Right atrium auricular region (tissue), 2 donors: Measurements from ENCODE around the gene CDR2. TPM values are rescaled to one million over a fixed set of nuclear protein-coding genes. Genes with fewer than 3 reads are reported as not detected.
"Not testable (repeated sequence)": the region's sequence is repeated elsewhere in the genome, so short reads cannot be mapped to it uniquely, and the experiment has no call there.

Experiments used
- DNase-seq: peaks from one replicate; pipeline ENCODE4 v3.0.0-alpha.2; 2019; ENCODE audit warnings: low spot score
- H3K27ac ChIP-seq, 2 donors: fragments of 200-600 bp; sonication (generic); 1 replicate in 1 of 2; 2 replicates in 1 of 2; pipeline ENCODE4 v1.5.1; 2016 to 2019
- H3K27me3 ChIP-seq, 2 donors: fragments of 200-600 bp; sonication (generic); one replicate each; pipeline versions ENCODE4 v1.5.1 to v1.6.0; 2017 to 2019
- H3K36me3 ChIP-seq: fragments of 200-600 bp; sonication (generic); one replicate; pipeline ENCODE4 v1.5.1; 2016
- H3K4me1 ChIP-seq, 2 donors: fragments of 200-600 bp; sonication (generic); one replicate each; pipeline versions ENCODE4 v1.5.1 to v1.6.0; 2017 to 2019
- H3K4me3 ChIP-seq, 2 donors: fragments of 200-600 bp; sonication (generic); 1 replicate in 1 of 2; 2 replicates in 1 of 2; pipeline ENCODE4 v1.5.1; 2017 to 2019; ENCODE audit warnings: mild to moderate bottlenecking in 1 of 2, moderate library complexity in 1 of 2
- H3K9me3 ChIP-seq, 2 donors: fragments of 200-600 bp; sonication (generic); one replicate each; pipeline ENCODE4 v1.5.1; 2019
- total RNA-seq, 2 donors: library from RNA; depleted of rRNA; stranded (reverse); fragments of >200 nt; gene quantifications; one replicate each; pipeline ENCODE4 v1.1.0, GENCODE V29; 2016
- TF ChIP-seq, protein P1 (sequence below), 2 donors: fragments of 200-600 bp; sonication (generic); IDR thresholded peaks; one replicate each; pipeline ENCODE4 v1.5.1; 2019; ENCODE audit warnings: antibody characterized with exemption in 2 of 2

Gene CDR2
- total RNA-seq, 2 donors from 2014 or later = 7.2 to 16.1 TPM

DNA sequence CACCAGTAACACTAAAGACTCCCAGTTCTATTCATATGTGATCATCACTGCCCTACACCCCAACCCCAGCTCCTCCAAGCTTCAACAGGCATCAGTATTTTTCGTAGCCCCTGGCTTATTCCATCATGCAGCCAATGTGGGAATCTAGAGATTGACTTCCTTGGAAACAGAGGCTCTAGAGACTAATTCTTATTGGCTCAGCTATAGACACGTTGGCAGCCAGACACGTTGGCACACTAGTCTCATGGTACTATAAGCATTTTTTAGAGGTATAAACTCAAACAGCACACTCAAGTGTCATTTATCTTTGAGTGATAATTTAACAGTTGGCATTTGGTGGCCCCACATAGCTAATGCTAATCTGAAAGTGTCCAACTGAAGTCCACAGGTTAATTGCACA, 44.4 kb upstream of the CDR2 start:
- Histone ChIP-seq H3K27me3 (no peaks in the 10 kb centered on the region), H3K4me1 (no peaks in the 10 kb centered on the region), H3K36me3 (peaks cover 6% of the 10 kb centered on the region), H3K27ac (no peak overlapping the region), H3K4me3 (no peak overlapping the region), H3K9me3 (no peaks in the 10 kb centered on the region)
- TF ChIP-seq, protein P1, sequence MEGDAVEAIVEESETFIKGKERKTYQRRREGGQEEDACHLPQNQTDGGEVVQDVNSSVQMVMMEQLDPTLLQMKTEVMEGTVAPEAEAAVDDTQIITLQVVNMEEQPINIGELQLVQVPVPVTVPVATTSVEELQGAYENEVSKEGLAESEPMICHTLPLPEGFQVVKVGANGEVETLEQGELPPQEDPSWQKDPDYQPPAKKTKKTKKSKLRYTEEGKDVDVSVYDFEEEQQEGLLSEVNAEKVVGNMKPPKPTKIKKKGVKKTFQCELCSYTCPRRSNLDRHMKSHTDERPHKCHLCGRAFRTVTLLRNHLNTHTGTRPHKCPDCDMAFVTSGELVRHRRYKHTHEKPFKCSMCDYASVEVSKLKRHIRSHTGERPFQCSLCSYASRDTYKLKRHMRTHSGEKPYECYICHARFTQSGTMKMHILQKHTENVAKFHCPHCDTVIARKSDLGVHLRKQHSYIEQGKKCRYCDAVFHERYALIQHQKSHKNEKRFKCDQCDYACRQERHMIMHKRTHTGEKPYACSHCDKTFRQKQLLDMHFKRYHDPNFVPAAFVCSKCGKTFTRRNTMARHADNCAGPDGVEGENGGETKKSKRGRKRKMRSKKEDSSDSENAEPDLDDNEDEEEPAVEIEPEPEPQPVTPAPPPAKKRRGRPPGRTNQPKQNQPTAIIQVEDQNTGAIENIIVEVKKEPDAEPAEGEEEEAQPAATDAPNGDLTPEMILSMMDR (IDR thresholded peaks at IDR 0.05) = no peak
- DNase-seq = no peak

DNA sequence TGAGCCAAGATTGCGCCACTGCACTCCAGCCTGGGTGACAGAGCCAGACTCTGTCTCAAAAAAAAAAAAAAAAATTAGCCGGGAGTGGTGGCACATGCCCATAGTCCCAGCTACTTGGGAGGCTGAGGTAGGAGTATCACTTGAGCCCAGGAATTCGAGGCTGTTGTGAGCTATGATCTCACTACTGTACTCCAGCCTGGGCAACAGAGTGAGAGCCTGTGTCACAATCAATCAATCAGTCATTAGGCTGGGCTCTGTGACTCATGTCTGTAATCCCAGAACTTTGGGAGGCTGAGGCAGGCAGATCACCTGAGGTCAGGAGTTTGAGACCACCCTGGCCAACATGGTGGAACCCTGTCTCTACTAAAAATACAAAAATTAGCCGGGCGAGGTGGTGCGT, 43.4 kb upstream of the CDR2 start:
- H3K27ac ChIP-seq, H3K27me3 ChIP-seq, H3K4me3 ChIP-seq, DNase-seq, H3K36me3 ChIP-seq, H3K4me1 ChIP-seq, H3K9me3 ChIP-seq: not testable (repeated sequence)

DNA sequence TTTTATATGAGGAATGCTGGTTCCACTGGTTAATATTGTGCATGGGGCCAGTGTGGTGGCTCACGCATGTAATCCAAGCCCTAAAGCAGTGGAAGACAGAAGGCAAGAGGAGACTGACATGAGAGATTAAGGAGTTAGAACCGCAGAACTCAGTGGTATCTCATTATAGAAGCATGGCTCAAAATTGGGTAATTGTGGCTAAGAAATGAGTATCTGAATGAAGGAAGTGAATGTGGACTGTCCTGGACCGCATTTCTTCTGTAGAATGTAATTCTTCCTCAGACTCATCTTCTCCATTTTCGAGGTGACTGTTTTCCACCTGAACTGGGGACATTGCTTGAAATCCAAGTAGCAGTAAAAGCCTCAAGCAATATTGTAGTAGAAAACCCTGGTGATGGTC, 42.6 kb upstream of the CDR2 start:
- Histone ChIP-seq H3K36me3 (peaks cover 6% of the 10 kb centered on the region), H3K4me1 (no peaks in the 10 kb centered on the region), H3K9me3 (no peaks in the 10 kb centered on the region), H3K27me3 (no peaks in the 10 kb centered on the region), H3K27ac (no peak overlapping the region), H3K4me3 (no peak overlapping the region)
- DNase-seq = no peak
- TF ChIP-seq, protein P1 (IDR thresholded peaks at IDR 0.05) = no peak

DNA sequence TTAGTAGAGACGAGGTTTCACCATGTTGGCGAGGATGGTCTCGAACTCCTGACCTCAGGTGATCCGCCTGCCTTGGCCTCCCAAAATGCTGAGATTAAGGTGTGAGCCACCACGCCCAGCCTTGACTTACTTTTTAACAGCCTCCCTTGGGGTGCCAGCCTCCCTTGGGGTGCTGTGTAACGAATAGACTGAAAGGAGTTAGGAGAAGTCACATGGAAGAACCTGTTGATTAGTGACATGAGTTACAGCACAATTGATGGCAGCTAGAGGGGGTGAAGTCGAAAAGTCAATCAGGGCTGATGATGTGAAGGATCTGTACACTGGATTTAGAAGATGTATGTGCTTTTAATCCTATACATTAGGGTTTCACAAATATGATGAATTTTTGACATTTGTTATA, 39.4 kb upstream of the CDR2 start:
- Histone ChIP-seq H3K27me3 (no peaks in the 10 kb centered on the region), H3K36me3 (no peaks in the 10 kb centered on the region), H3K9me3 (no peaks in the 10 kb centered on the region), H3K4me1 (no peaks in the 10 kb centered on the region), H3K27ac (no peak overlapping the region), H3K4me3 (no peak overlapping the region)
- no peak for DNase-seq
- TF ChIP-seq, protein P1 (IDR thresholded peaks at IDR 0.05) = no peak

DNA sequence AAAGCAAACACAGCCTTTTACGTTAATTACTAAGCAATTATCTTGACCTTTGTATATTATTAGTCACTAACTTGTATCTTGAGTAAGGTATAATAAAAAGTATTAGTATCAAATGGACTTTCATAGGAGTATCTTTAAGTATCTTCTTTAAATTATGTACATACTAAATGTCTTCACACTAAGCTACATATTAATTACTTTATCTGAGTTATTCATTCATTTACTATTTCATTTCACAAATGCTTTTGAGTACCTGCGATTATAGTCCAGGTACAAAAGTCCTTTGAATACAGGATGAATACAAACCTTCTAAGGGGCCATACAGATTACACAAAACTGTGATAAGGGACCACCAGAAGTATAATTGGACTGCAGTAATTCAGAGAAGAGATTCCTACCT, 33.1 kb upstream of the CDR2 start:
- Histone ChIP-seq H3K4me1 (no peaks in the 10 kb centered on the region), H3K36me3 (no peaks in the 10 kb centered on the region), H3K9me3 (no peaks in the 10 kb centered on the region), H3K27me3 (no peaks in the 10 kb centered on the region), H3K27ac (no peak overlapping the region), H3K4me3 (no peak overlapping the region)
- DNase-seq = no peak
- TF ChIP-seq, protein P1 (IDR thresholded peaks at IDR 0.05) = no peak

DNA sequence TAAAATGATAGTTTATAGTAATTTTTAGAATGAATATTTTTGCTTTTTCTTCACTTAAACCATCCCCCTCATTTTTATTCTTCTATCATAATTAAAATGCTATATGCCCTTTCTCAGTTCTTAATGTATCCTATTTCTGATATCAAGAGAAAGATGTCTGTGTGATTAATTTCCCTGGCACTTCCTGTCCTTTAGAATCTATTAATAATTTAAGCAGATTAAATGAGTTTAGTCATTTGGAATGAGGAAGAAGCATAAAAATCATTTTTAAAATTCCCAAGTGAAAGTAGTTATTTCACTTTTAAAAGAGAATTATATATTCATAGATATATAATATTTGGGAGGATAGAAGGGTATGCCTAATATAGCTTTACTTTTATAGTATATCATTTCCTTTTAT, 27.8 kb upstream of the CDR2 start:
- Histone ChIP-seq H3K27ac (no peak overlapping the region), H3K36me3 (no peaks in the 10 kb centered on the region), H3K27me3 (no peaks in the 10 kb centered on the region), H3K4me3 (no peak overlapping the region), H3K4me1 (no peaks in the 10 kb centered on the region), H3K9me3 (no peaks in the 10 kb centered on the region)
- TF ChIP-seq, protein P1 (IDR thresholded peaks at IDR 0.05) = no peak
- DNase-seq = no peak
